ENCODE measurements around the gene MAGEA3. TPM values are rescaled to one million over a fixed set of nuclear protein-coding genes. Genes with fewer than 3 reads are reported as not detected.
"Not testable (repeated sequence)": the region's sequence is repeated elsewhere in the genome, so short reads cannot be mapped to it uniquely, and the experiment has no call there.

MAGEA3 gene
- polyA plus RNA-seq (2013) = not detected

- H3K27me3 ChIP-seq (replicated peaks in 2 of 5; ENCODE audit: control insufficient read depth in 4 of 5, insufficient read depth in 5 of 5, low read length in 4 of 5); H3K4me1 ChIP-seq (ENCODE audit: control extremely low read depth in 1 of 4, control insufficient read depth in 4 of 4, insufficient read depth in 4 of 4, low read length in 3 of 4); H3K4me3 ChIP-seq (ENCODE audit: control insufficient read depth in 1 of 7, extremely low read depth in 1 of 7, insufficient read depth in 4 of 7, low read depth in 2 of 7, low read length in 6 of 7); H3K9me3 ChIP-seq (ENCODE audit: control extremely low read depth in 1 of 5, control insufficient read depth in 4 of 5, insufficient read depth in 2 of 5, low read depth in 1 of 5, low read length in 4 of 5); H3K36me3 ChIP-seq (ENCODE audit: control insufficient read depth in 4 of 4, insufficient read depth in 4 of 4, low read length in 3 of 4); POLR2A ChIA-PET; CTCF ChIA-PET; H3K27ac ChIP-seq (ENCODE audit: insufficient read depth in 1 of 2, low read depth in 1 of 2, low read length in 2 of 2, poor library complexity in 1 of 2, severe bottlenecking in 2 of 2); DNase-seq: not testable (repeated sequence)
- WGBS (ENCODE audit: insufficient coverage) = no CpG with 5 or more reads among the region's 34 CpGs
Observed at GRCh38 chrX:152697952-152698931, at the start of gene MAGEA3. Gene MAGEA3, plus strand, starts transcription at chrX:152698794. Its CDS starts 2,039 bp downstream, at chrX:152700833.

- Histone ChIP-seq H3K4me1 (ENCODE audit: control extremely low read depth in 1 of 4, control insufficient read depth in 4 of 4, insufficient read depth in 4 of 4, low read length in 3 of 4) (no peaks in the 10 kb centered on the region), H3K4me3 (ENCODE audit: control insufficient read depth in 1 of 7, extremely low read depth in 1 of 7, insufficient read depth in 4 of 7, low read depth in 2 of 7, low read length in 6 of 7) (no peak overlapping the region), H3K36me3 (ENCODE audit: control insufficient read depth in 4 of 4, insufficient read depth in 4 of 4, low read length in 3 of 4) (no peaks in the 10 kb centered on the region), H3K27ac (ENCODE audit: insufficient read depth in 1 of 2, low read depth in 1 of 2, low read length in 2 of 2, poor library complexity in 1 of 2, severe bottlenecking in 2 of 2) (no peak overlapping the region), H3K9me3 (ENCODE audit: control extremely low read depth in 1 of 5, control insufficient read depth in 4 of 5, insufficient read depth in 2 of 5, low read depth in 1 of 5, low read length in 4 of 5) (no peaks in the 10 kb centered on the region), H3K27me3 (replicated peaks in 2 of 5; ENCODE audit: control insufficient read depth in 4 of 5, insufficient read depth in 5 of 5, low read length in 4 of 5) (peaks cover 0 to 13% (median 0%) of the 10 kb centered on the region in 5 experiments)
- WGBS (ENCODE audit: insufficient coverage) = 90% methylated on average over 6 of the region's 6 CpGs
- ChIA-PET POLR2A (no interaction called here), CTCF (no interaction called here)
- DNase-seq = no peak
Observed at GRCh38 chrX:152652060-152652459, 46.5 kb upstream of the MAGEA3 start.

GRCh38 chrX:152652467-152652866, 46.1 kb upstream of the MAGEA3 start:
- Histone ChIP-seq H3K4me3 (ENCODE audit: control insufficient read depth in 1 of 7, extremely low read depth in 1 of 7, insufficient read depth in 4 of 7, low read depth in 2 of 7, low read length in 6 of 7) (no peak overlapping the region), H3K27ac (ENCODE audit: insufficient read depth in 1 of 2, low read depth in 1 of 2, low read length in 2 of 2, poor library complexity in 1 of 2, severe bottlenecking in 2 of 2) (no peak overlapping the region), H3K9me3 (ENCODE audit: control extremely low read depth in 1 of 5, control insufficient read depth in 4 of 5, insufficient read depth in 2 of 5, low read depth in 1 of 5, low read length in 4 of 5) (no peaks in the 10 kb centered on the region), H3K27me3 (replicated peaks in 2 of 5; ENCODE audit: control insufficient read depth in 4 of 5, insufficient read depth in 5 of 5, low read length in 4 of 5) (peaks cover 0 to 9% (median 0%) of the 10 kb centered on the region in 5 experiments), H3K4me1 (ENCODE audit: control extremely low read depth in 1 of 4, control insufficient read depth in 4 of 4, insufficient read depth in 4 of 4, low read length in 3 of 4) (no peaks in the 10 kb centered on the region), H3K36me3 (ENCODE audit: control insufficient read depth in 4 of 4, insufficient read depth in 4 of 4, low read length in 3 of 4) (no peaks in the 10 kb centered on the region)
- ChIA-PET CTCF (no interaction called here), POLR2A (no interaction called here)
- WGBS (ENCODE audit: insufficient coverage) = 88% methylated on average over 16 of the region's 16 CpGs
- DNase-seq = no peak

- no peaks in the 10 kb centered on the region for H3K4me1 ChIP-seq (ENCODE audit: control extremely low read depth in 1 of 4, control insufficient read depth in 4 of 4, insufficient read depth in 4 of 4, low read length in 3 of 4)
- ChIA-PET CTCF (no interaction called here), POLR2A (no interaction called here)
- H3K4me3 ChIP-seq (ENCODE audit: control insufficient read depth in 1 of 7, extremely low read depth in 1 of 7, insufficient read depth in 4 of 7, low read depth in 2 of 7, low read length in 6 of 7) = no peak overlapping the region
- WGBS (ENCODE audit: insufficient coverage) = 47% methylated on average over 2 of the region's 4 CpGs
- H3K36me3 ChIP-seq (ENCODE audit: control insufficient read depth in 4 of 4, insufficient read depth in 4 of 4, low read length in 3 of 4) = no peaks in the 10 kb centered on the region
- H3K27ac ChIP-seq (ENCODE audit: insufficient read depth in 1 of 2, low read depth in 1 of 2, low read length in 2 of 2, poor library complexity in 1 of 2, severe bottlenecking in 2 of 2) = no peak overlapping the region
- H3K9me3 ChIP-seq (ENCODE audit: control extremely low read depth in 1 of 5, control insufficient read depth in 4 of 5, insufficient read depth in 2 of 5, low read depth in 1 of 5, low read length in 4 of 5) = no peaks in the 10 kb centered on the region
- H3K27me3 ChIP-seq (replicated peaks in 2 of 5; ENCODE audit: control insufficient read depth in 4 of 5, insufficient read depth in 5 of 5, low read length in 4 of 5) = peaks cover 0 to 7% (median 0%) of the 10 kb centered on the region in 5 experiments
- DNase-seq = no peak
Observed at GRCh38 chrX:152656087-152656486, 42.5 kb upstream of the MAGEA3 start.

GRCh38 chrX:152656890-152657289, 41.7 kb upstream of the MAGEA3 start:
- CTCF ChIA-PET = no interaction called here
- no peaks in the 10 kb centered on the region for H3K9me3 ChIP-seq (ENCODE audit: control extremely low read depth in 1 of 5, control insufficient read depth in 4 of 5, insufficient read depth in 2 of 5, low read depth in 1 of 5, low read length in 4 of 5)
- H3K4me3 ChIP-seq (ENCODE audit: control insufficient read depth in 1 of 7, extremely low read depth in 1 of 7, insufficient read depth in 4 of 7, low read depth in 2 of 7, low read length in 6 of 7) = no peak overlapping the region
- peaks cover 0 to 7% (median 0%) of the 10 kb centered on the region in 5 experiments for H3K27me3 ChIP-seq (replicated peaks in 2 of 5; ENCODE audit: control insufficient read depth in 4 of 5, insufficient read depth in 5 of 5, low read length in 4 of 5)
- WGBS (ENCODE audit: insufficient coverage) = 90% methylated on average over 7 of the region's 7 CpGs
- no peak overlapping the region for H3K27ac ChIP-seq (ENCODE audit: insufficient read depth in 1 of 2, low read depth in 1 of 2, low read length in 2 of 2, poor library complexity in 1 of 2, severe bottlenecking in 2 of 2)
- no peak for DNase-seq
- POLR2A ChIA-PET = no interaction called here
- no peaks in the 10 kb centered on the region for H3K4me1 ChIP-seq (ENCODE audit: control extremely low read depth in 1 of 4, control insufficient read depth in 4 of 4, insufficient read depth in 4 of 4, low read length in 3 of 4)
- H3K36me3 ChIP-seq (ENCODE audit: control insufficient read depth in 4 of 4, insufficient read depth in 4 of 4, low read length in 3 of 4) = no peaks in the 10 kb centered on the region

GRCh38 chrX:152658302-152658701, 40.3 kb upstream of the MAGEA3 start:
- H3K27me3 ChIP-seq (replicated peaks in 2 of 5; ENCODE audit: control insufficient read depth in 4 of 5, insufficient read depth in 5 of 5, low read length in 4 of 5) = peaks cover 0 to 7% (median 0%) of the 10 kb centered on the region in 5 experiments
- no peak overlapping the region for H3K27ac ChIP-seq (ENCODE audit: insufficient read depth in 1 of 2, low read depth in 1 of 2, low read length in 2 of 2, poor library complexity in 1 of 2, severe bottlenecking in 2 of 2)
- no peaks in the 10 kb centered on the region for H3K36me3 ChIP-seq (ENCODE audit: control insufficient read depth in 4 of 4, insufficient read depth in 4 of 4, low read length in 3 of 4)
- no peak for DNase-seq
- H3K4me3 ChIP-seq (ENCODE audit: control insufficient read depth in 1 of 7, extremely low read depth in 1 of 7, insufficient read depth in 4 of 7, low read depth in 2 of 7, low read length in 6 of 7) = no peak overlapping the region
- CTCF ChIA-PET = interaction anchor here (1.2 kb wide), 1 partner anchor 12 kb away, joined by 3 read pairs; no protein-coding TSS in a partner anchor
- H3K4me1 ChIP-seq (ENCODE audit: control extremely low read depth in 1 of 4, control insufficient read depth in 4 of 4, insufficient read depth in 4 of 4, low read length in 3 of 4) = no peaks in the 10 kb centered on the region
- WGBS (ENCODE audit: insufficient coverage) = no CpG with 5 or more reads among the region's 2 CpGs
- POLR2A ChIA-PET = no interaction called here
- H3K9me3 ChIP-seq (ENCODE audit: control extremely low read depth in 1 of 5, control insufficient read depth in 4 of 5, insufficient read depth in 2 of 5, low read depth in 1 of 5, low read length in 4 of 5) = no peaks in the 10 kb centered on the region

GRCh38 chrX:152663086-152663485, 35.5 kb upstream of the MAGEA3 start:
- Histone ChIP-seq H3K4me3 (ENCODE audit: control insufficient read depth in 1 of 7, extremely low read depth in 1 of 7, insufficient read depth in 4 of 7, low read depth in 2 of 7, low read length in 6 of 7) (no peak overlapping the region), H3K27me3 (replicated peaks in 2 of 5; ENCODE audit: control insufficient read depth in 4 of 5, insufficient read depth in 5 of 5, low read length in 4 of 5) (peaks cover 0 to 3% (median 0%) of the 10 kb centered on the region in 5 experiments), H3K36me3 (ENCODE audit: control insufficient read depth in 4 of 4, insufficient read depth in 4 of 4, low read length in 3 of 4) (no peaks in the 10 kb centered on the region), H3K4me1 (ENCODE audit: control extremely low read depth in 1 of 4, control insufficient read depth in 4 of 4, insufficient read depth in 4 of 4, low read length in 3 of 4) (no peaks in the 10 kb centered on the region), H3K9me3 (ENCODE audit: control extremely low read depth in 1 of 5, control insufficient read depth in 4 of 5, insufficient read depth in 2 of 5, low read depth in 1 of 5, low read length in 4 of 5) (peaks cover 0 to 2% (median 1%) of the 10 kb centered on the region in 5 experiments), H3K27ac (ENCODE audit: insufficient read depth in 1 of 2, low read depth in 1 of 2, low read length in 2 of 2, poor library complexity in 1 of 2, severe bottlenecking in 2 of 2) (no peak overlapping the region)
- ChIA-PET CTCF (no interaction called here), POLR2A (no interaction called here)
- WGBS (ENCODE audit: insufficient coverage) = no CpG with 5 or more reads among the region's 4 CpGs
- no peak for DNase-seq

Measured in common myeloid progenitor, CD34-positive (primary cell).